ENCODE results near the gene RNU5B-1. TPM values are rescaled to one million over a fixed set of nuclear protein-coding genes. Genes with fewer than 3 reads are reported as not detected.

Gene RNU5B-1
- total and polyA plus RNA-seq, 2 of the 8 experiments (the other 6 are each of a cell fraction or from before 2014, with no cell fraction given), result not detected

DNA sequence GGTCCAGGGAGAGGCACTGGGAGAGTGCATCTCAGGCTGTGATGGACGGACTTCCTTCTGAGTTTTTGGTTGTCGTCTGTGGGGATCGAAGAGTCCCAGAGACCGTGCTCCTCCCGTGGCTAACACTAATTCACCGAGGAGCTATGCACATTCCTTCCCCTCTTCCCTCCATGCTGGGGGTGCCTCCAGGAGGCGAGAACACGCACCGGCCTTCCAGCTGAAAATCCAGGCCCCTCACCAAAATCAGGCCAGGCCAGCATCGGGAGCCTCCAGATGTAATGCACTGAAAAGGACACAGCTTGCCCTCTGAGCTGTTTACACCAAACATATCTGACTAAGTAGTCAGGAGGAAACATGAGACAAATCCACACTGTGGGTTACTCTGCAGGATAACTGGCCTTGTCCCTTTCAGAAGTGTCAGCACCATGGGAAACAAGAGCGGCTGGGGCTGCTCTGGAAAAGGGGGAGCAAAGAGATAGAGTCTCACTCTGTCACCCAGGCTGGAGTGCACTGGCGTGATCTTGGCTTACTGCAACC lies 5.5 kb downstream of the RNU5B-1 start (continued):
- no peak for TF ChIP-seq CHD7 (IDR thresholded peaks at IDR 0.05; ENCODE audit: insufficient replicate concordance, low read length)
- no peak for TF ChIP-seq CBX8 (IDR thresholded peaks at IDR 0.05; ENCODE audit: borderline replicate concordance, low read depth, low read length)
- no peak for TF ChIP-seq KDM1A (IDR thresholded peaks at IDR 0.05; ENCODE audit: borderline replicate concordance, low read length)
- no peak for TF ChIP-seq NRF1 (IDR thresholded peaks at IDR 0.05; ENCODE audit: low read depth, low read length)
- no peak for TF ChIP-seq POLR2AphosphoS5 (IDR thresholded peaks at IDR 0.05; ENCODE audit: low read depth, low read length)
